HUDEP-2 (cell line): ENCODE measurements around the gene NUDT14.

Experiments used
- DNase-seq, 76 experiments: peaks; one replicate each; lab custom pipeline; 2025; ENCODE audit not compliant: unreplicated experiment in 76 of 76; lab: John Stamatoyannopoulos, UW

NUDT14 gene

DNA sequence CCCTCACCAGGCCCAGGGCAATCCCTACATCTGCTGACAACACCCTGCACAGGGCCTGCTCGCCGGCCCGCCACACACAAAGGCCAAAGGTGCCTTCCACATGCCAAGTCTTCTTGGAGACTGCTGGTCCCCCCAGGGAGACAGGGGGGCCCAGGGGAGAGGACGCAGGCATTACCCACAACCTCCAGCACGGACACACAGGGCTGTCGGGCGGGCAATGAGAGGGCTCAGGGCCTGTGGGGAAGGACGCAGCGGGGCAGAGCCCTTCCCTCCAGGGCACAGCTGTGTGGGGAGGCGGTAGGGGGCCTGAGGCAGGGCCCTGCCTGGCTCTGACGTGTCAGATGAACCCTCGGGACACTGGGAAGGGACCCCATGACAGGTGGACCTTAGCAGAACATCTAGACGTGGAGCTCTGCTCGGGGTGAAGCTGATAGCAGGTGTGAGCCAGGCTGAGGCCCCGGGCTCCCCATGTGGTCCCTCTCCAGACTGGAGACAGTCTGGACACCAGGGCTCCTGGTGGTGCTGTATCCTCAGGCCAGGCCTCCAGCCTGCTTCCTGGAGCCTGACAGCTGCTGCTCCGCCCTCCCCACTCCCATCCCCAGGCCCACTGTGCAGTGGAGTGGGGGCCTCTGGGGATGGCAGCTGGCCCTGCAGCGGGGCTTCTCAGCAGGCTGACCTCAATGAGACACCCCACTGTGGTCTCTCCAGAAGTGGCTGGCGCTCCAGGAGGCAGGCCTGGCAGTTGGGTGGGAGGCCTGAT, 31.6 kb upstream of the NUDT14 start:
- DNase-seq: no peak

DNA sequence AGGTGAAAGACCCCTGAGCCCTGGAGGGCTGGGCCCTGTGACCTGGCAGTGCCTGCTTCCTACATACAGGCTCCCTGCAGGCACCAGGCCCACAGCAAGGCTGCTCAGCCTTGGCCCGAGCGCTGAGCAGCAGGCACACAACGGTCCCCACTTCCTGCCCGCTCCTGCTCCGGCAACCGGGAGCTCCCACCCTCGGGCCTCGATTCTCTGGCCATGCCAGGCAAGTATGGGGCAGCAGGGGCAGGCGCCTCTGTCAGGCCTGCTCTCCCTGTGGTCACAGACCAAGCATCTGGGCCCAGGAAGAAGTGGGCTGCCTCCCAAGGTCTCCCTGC, 30.6 kb upstream of the NUDT14 start:
- no peak for DNase-seq

DNA sequence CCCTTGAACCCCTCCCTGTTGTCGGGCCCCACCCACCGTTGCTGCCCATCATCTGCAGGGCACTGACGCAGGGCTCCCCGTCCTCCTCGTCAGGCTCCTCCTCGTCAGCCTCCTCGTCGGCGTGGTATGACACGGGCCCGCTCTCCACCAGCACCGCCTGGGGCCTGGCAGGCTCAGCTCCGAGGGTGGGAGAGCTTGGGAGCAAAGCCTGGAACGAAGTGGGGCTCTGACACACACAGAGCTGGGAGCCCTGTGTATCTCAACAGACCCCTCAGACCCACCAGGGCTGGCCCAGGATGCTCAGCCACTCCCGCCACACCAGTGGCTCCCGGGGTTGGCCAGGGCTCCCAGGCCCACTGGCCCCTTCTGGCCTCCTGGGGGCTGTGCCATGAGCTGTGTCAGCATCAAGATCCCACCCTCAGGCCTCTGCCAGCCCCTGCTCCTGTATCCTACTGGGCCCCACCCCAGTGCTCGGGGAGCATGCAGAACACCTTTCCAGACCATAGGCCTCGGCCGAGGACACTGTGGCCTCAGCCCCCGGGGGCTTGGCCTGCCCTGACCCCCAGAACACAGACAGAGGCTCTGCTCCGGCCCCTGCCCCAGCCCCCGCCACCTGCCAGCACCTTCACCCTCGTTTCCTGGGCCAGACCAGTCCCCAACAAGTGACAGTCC, 30.1 kb upstream of the NUDT14 start:
- DNase-seq: no peak

DNA sequence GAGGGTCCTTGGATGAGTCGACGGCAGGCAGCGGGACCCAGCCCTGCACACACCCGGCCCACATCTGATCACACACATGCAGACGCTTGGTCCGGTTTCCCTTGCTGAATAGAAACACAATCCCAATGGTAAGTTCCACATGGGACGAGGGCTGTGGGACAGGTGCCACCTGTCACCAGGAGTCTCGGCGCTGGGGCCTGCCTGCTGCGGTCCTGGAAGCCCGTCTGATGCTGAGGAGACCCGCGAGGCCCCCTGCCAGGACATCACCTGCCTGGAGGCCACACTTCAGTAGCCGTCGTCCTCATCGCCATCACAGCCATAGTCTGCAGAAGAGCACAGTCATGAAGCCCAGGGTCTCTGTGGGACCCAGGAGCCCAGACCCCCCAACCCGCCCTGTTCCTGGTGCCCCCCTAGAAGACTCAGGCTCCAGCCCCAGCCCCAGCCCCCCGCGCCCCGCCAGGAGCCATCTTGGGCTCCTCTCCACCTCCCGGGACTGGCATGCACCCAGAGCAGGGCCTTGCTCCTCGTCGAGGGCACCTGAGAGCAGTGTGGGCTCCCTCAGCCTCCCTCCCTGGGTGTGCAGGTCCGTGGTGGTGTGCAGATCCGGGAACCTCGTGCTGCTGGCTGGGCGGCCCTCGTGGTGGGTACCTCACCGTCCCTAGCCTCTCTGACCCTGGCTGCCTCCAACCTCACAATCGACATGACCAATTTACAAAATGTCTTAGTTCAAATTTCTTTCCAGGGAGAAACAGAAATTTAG, 29.3 kb upstream of the NUDT14 start:
- no peak for DNase-seq

DNA sequence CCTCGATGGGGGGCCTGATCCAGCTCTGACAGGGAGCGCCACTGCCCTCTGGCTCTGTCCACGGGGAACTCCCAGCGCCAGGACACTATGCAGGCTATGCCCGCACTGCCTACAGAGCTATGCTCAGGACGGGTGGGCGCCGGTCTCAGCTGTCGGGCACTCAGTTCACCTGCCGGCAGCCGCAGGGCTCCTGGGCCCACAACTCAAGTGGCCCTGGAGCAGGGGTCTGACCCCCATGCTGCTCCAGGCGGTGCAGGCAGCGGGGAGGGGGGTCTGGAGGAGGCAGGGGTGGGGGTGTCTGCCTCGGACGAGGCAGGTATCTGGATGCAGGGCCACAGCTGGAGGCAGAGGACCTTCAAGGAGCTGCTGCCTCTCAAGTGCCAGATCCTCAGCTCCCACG, 28.5 kb upstream of the NUDT14 start:
- no peak for DNase-seq

DNA sequence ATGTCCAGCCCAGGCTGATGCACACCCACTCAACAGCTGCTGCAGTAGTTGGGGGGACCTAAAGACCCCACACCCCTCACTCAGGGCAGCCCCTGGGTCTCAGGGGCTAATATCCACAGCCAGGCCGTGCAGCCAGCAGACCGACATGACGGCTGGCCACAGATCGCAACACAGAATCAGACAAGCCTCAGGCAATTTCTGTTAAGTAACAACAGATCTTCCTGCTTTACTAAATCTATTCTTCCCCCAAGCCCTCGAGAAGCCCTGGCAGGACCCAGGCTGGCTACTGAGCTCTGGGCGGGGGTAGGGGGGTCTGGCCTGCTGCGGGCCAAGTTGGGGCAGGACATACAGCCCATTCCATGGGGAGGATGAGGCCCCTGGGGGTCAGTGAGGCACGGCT, 28.0 kb upstream of the NUDT14 start:
- DNase-seq: no peak

DNA sequence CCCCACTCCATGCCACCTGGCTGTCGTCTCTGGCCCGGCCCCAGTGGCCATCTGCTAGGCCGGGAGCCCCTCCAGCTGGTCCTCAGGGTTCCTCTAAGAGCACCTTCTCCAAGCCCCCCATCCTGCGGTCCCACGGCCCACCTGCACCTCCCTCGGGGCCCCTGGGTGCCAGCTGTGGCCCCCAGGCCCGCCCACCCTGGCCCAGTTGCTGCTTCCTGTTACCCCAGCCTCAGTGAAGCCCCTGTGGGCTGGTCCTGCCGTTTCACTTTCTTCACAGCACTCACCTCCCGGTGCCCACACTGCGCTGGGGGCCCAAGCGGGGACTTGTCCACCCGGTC, 27.6 kb upstream of the NUDT14 start:
- no peak for DNase-seq

DNA sequence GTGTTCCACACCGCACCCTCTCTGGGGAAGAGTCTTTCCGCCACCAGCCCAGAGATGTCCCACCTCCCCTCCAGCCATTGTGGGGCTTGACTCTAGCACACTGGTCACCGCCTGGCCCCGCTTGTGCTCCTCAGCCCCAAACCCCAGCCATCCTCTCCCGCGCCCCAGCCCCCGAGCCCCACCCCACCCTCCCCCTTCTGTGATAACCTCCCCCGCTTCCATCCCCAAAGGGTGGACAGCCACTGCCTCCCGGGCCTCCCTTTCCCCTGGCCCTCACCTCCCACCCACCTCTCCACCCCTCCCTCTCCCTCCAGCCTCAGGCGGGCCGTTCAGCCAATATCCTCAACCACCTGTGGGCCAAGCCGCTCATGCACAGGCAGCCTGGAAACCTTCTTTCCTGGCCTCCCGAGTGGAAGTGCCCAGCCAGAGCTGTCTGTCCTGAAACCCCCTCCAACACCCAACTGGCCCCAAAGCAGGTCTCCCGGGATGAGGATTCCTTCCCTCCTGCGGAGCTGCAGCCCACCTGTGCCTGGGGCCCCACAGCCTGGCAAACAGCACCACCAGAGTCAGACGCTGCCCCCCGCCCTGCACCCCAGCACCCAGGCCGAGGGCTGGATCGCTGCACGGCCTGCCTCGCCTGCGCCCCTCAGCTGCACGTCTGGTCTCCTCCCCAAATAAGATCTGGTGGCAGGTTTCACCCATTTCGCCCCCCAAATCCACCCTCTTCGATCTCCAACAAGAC, 27.1 kb upstream of the NUDT14 start:
- no peak for DNase-seq

DNA sequence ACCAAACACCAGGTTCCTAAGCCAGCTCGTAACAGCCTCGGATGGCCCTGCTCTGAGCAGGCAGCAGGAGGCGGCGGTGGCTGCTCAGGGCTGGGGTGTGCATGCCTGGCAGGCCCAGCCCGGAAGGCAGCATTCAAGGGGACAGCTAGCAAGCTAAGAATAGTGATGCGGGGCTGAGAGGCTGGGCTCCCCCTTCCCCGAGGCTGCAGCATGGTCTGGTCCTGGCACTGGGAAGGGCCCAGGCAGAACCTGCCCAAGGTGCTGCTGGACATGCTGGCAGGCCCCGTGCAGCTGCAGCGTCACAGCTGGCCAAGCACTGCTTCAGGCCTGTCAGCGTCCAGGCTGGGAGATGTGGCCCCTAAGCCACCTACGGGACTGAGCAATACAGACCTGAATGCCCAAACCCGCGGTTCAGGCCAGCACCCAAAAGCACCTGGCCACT, 26.4 kb upstream of the NUDT14 start:
- DNase-seq: no peak

DNA sequence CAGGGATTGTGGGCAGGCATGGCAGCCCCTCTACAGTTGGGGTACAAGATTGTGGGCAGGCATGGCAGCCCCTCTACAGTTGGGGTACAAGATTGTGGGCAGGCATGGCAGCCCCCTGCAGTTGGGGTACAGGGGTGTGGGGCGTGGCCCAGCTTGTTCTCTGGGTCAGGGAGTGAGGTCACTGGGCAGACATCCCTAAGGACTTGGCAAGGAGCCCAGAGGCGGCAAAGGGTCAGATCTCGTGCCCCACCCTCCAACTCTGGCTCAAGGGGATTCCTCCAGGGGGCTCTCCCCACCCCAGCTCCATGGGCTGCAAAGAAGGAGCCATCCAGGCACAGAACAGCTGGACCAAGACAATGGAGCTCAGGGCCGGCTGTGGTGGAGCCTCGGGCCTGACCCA, 25.8 kb upstream of the NUDT14 start:
- DNase-seq: no peak

DNA sequence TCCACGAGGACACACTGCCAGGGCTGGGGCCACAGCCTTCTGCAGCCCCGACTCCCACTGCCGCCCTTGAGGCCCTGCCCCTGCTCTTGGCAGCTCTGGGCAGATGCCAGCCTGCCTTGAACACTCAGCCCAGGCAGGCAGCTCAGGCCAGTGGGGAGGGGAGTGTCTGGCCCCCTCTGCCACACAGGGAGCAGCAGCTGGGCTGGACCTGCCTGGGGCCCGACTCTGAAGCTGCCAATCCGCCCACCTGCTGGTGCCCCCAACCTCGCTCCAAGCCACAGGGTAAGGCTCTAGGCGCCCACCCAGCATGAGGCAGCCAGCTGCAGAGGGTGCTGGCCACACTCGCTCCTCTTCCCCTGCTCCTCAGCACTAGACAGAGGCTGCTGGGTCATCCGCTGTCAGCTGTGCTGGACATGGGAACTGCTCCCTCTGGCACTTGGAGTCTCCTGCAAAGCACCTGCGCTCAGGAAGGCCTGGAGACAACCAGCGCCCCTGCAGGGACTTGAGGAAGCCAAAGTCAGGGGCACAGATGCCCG, 24.6 kb upstream of the NUDT14 start:
- DNase-seq: peak in 3 of 76 experiments; percentile 11 to 25 (median 22)

DNA sequence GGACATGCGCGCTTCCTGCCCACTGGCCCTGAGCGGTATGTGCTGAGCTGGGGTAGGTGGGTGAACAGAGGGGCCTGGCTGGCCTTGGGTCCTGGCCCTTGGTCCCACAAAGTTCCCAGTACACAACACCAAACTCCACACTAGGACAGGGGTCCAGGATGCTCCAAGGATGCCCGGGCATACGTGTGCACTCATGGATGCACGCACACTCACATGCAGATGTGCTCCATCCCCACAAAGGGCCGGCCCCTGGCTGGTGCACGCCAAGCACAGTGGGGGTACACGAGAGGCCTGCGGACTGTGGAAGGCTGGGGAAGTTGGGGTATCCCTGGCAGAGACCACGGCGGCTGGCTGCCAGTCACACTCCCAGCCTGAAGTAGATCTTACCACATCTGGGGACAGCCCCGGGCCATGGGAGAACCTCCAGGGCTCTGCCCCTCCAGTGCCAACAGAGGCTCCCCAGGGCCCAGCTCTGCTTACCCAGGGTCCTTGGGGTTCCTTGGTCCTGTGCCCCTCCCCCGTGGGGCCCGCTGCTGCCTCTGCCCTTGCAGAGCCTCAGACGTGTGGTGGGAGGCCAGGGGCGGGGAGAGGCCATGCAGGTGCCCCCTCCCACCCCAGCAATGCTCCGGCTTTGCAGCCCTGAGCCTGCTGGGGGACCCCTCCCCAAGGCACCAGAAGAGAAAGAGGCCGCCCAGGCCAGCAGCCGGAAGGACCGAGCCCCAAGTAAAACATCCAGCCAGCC, 24.0 kb upstream of the NUDT14 start:
- no peak for DNase-seq

DNA sequence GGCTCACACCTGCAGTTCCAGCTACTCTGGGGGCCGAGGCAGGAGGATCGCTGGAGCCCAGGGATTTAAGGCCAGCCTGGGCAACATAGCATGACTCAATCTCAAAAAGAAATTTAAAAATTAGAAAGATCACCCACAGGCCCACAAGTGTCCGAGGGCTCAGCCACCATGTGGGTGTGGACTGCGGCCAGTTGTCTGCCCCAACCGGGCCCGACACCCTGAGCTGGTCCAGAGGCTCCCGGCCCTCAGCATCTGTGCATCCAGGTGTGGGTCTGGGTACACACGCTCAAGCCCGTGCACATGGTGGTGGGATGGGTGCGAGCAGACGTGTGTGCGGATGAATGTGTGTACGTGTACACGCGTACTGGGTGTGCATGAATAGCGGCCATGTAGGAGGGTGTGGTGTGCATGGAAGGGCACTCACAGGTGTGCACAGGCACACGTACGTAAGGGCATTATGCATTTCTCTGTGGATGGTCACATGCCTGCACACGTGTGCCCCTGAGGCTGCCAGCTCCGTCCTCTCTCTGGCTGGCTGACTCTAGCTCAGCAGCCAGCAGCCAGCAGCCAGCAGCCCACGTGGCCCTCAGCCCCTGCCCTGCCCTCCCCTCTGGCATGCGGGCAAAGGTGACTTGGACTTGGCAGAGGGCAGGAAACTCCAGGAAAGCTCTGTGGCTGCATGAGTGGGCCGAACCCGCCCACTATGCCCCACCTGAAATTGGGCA, 23.3 kb upstream of the NUDT14 start:
- no peak for DNase-seq

DNA sequence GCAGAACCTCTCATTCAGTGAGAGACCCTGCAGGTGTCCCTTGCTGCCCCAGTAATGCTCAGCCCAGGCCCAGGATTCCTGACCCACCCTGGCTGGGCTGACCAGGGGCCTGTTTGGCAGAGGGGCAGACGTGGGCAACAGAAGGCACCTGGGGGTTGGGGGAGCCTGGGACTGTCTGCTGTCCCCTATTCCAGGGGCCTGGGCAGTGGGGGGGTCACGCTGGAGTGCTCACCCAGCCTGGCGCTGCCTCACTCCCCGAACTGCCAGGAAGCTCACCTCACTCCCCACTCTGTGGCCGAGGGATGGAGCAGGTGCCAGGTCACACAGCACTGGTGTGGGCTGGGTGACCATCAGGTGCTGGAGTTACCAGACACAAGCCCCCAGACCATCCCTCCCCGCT, 22.6 kb upstream of the NUDT14 start:
- DNase-seq: no peak

DNA sequence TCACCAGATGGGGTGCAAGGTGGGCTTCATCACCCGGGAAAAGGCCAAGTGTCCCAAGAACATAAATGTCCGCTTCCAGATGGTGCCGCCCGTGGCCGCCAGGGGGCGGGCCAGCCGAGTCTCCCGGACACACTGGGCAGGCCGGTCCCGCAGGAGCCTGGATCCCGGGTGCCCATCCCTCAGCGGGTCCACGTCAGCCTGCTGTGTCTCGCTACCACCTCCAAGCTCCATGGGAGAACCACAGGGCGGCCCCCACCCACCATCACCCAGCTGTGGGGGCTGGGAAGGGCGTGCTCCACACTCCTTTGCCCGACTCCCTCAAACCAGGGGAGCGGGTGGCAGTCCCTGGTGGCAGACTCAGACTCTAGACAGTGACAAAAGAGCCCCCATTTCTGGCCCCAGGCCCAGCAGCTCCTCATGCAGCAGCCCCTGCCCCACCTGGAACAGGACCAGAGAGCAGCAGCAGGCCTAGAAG, 22.0 kb upstream of the NUDT14 start:
- DNase-seq: peak in 48 of 76 experiments; percentile 5 to 67 (median 33)

DNA sequence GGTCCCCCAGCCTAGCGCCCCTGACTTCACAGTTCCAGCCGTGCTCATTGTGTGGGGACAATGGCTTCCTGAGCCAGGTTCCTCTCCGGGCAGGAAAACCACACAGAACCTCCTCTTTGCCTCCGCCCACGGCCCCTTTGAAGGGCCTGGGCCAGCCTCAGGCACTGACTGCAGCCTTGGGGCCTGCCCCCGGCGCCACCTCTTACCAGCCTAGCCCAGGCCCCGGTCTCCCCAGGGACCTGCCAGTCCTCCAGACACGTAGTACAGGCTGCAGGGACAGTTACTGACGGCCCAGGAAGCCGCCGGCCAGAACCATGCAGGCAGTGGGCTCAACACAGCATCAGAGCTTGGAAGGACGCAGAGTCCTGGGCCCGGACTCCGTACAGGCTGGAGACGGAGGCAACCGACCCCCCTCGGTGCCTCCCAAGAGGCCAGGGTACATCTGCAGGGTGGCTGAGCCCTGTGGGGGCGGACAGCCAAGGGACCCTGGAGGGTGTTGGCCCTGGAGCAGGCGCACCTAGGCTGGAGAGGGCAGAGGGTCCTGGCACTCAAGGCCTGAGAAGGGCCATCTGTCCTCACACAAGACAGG, 20.9 kb upstream of the NUDT14 start:
- DNase-seq: no peak

DNA sequence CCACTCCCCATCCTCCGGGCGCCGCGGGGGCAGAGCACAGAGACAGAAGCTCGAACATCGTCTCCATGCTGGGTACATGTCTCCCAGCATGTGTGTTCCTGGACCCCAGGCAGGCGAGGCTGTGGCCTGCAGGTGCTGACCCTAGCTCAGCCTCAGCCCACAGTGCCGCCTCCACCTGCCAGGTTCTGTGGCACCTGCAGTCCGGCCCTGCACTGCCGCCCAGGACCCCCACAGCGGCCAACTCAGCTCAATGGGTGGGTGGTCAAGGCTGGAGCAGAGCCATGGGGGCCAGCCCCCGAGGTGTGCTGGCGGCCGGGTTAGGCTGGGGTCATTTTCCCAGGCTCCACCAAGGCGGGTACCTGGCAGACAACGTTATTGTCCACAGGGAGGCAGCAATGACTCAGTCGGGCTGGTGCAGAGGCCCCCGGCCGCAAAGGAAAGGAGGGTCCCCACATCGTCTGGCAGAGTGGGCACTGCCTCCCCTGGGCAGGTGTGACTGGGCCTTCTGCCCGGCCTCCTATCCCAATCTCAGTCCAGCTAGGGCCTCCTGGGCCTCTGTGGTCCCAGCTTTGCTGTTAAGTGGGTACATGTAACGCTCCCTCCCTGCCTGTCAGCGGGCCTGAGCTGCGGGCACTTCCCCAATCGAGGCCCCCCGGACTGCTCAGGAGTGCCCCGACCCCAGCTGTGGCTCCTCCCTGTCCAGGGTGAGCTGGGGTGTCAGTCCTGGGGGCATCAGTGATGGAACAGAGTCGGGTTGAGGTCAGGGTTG, 20.2 kb upstream of the NUDT14 start:
- DNase-seq: no peak

DNA sequence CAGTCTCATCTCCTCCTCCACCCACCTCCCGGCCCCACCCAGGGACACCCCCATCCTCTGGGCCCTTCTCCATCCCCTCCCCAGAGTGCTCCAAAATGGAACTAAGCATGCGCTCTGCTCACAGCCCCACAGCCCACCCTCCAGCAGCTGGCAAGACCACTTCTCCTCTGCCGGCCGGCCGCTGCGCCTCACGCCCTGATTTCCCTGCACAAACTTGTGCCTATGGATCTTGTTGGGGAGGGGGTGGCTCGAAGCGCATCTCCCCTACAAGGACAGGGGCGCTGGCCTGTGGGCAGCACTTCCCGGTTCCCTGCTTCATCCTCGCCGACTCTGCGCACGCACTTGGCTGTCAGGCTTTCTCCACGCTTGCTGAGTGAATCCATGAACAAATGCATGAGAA, 19.5 kb upstream of the NUDT14 start:
- no peak for DNase-seq
